UCSD-AML1 (cell line): Measurements from ENCODE around the gene UBE2J2.
"Not testable (repeated sequence)": the region's sequence is repeated elsewhere in the genome, so short reads cannot be mapped to it uniquely, and the experiment has no call there.

ENCODE experiments used
- DNase-seq: peaks from one replicate; lab custom pipeline; 2025; ENCODE audit not compliant: unreplicated experiment; lab: John Stamatoyannopoulos, UW

The UBE2J2 gene

DNA sequence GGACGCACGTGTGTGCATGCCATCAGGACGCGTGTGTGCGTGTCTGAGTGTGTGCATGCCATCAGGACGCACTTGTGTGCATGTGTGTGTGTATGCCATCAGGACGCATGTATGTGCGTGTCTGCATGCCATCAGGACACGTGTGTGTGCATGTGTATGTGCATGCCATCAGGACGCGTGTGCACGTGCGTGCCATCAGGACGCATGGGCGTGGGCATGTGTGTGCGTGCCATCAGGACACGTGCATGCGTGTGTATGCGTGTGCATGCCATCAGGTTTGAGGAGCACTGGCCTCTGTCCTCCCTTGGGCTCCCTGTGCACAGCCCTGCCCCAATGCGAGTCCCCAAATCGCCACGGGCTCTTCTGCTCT, 14.6 kb downstream of the UBE2J2 start:
- DNase-seq, result no peak

DNA sequence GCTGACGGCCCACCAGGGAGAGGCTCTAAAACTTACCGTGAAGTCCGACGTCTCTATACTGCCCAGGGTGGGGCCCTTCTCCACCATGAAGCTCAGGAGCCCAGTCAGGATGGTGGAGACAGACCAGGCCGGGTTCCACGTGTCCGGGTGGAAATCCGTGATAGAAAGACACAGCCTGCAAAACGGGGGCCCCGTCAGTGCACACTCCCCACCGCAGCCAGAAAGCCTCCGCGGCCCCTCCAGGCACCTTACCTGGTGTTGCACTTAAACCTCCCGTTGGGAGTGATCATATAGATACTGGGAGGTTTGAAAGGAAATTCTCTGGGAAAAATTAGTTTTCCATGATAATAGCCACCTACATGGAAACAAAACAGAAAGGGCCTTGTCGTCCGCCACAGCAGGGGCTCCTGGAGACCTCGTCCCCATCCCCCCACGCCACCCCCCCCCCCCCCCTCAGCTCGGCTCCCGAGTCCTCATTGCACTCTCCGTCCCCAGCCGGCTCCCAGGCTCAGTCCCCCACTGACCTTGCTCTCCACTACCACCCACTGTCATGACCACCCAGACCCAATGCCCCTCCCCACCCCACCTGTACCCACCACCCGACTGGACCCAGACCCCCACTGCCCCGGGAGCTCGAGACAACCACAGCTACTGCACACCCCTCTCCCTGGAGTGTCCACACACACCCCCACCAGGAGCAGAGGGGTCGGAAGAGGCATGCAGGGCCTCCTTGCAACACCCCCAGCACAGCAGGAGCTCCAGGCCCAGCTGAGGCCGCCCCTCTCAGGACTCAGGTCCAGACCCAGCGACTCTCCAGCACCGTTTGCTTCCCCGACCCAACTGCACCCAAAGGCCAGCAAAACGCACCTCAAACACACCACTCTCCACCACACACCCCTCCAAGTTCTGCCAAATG, 16.4 kb downstream of the UBE2J2 start:
- DNase-seq, result no peak

DNA sequence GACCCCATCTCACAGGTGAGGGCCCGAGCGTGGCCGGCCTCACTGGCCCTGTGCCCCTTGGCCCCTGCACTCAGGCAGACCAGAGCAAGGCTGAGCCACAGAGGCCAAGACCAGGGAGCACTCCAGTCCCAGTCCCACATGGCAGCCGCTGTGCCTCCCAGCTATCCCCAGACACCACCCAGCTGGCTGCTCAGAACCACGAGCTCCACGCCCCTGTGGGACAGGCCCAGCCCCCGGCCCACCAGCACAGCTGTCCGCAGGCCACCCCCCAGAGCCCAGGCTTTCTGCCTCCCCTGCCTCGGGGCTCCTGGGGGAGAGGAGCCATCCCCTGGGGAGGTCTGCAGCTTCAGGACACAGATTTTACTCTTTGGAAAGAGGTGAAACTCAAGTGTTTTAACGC, 18.0 kb downstream of the UBE2J2 start:
- no peak for DNase-seq

- no peak for DNase-seq
Measured at GRCh38 chr1:1255078-1255477, 18.6 kb downstream of the UBE2J2 start.

GRCh38 chr1:1254667-1254998, 19.0 kb downstream of the UBE2J2 start:
- DNase-seq, result no peak

GRCh38 chr1:1253972-1254666, 19.5 kb downstream of the UBE2J2 start:
- DNase-seq, result no peak

DNA sequence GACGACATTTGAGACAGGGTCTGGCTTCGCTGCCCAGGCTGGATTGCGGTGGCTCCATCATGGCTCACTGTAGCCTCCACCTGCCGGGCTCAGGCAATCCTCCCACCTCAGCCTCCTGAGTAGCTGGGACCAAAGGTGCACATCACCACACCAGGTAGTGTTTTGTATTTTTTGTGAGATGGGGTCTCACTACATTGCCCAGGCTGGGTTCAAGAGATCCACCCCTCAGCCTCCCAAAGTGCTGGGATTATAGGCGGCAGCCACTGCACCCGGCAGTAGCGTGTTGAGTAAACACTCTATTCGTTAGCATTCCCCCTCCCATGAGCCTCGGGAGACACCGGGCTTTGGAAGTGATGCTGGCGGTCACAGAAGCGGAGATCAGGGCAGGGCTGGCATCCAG, 20.3 kb downstream of the UBE2J2 start:
- DNase-seq, result no peak

GRCh38 chr1:1250786-1251284, 22.8 kb downstream of the UBE2J2 start:
- DNase-seq, result peak; percentile 33

DNA sequence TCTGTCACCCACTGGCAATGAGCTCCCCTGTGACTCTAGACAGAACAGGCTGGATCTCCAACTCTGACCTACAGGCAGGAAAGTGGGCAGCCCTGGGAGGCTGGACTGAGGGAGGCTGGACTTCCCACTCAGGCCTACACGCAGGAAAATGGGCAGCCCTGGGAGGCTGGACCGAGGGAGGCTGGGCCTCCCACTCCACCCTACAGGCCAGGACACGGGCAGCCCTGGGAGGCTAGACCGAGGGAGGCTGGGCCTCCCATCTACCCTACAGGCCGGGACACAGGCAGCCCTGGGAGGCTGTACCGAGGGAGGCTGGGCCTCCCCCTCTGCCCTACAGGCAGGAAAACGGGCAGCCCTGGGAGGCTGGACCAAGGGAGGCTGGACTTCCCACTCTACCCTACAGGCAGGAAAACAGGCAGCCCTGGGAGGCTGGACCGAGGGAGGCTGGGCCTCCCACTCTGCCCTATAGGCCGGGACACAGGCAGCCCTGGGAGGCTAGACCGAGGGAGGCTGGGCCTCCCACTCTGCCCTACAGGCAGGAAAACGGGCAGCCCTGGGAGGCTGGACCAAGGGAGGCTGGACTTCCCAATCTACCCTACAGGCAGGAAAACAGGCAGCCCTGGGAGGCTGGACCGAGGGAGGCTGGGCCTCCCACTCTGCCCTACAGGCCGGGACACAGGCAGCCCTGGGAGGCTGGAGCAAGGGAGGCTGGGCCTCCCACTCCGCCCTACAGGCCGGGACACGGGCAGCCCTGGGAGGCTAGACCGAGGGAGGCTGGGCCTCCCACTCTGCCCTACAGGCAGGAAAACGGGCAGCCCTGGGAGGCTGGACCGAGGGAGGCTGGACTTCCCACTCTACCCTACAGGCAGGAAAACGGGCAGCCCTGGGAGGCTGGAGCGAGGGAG, 25.4 kb downstream of the UBE2J2 start:
- not testable (repeated sequence) for DNase-seq

DNA sequence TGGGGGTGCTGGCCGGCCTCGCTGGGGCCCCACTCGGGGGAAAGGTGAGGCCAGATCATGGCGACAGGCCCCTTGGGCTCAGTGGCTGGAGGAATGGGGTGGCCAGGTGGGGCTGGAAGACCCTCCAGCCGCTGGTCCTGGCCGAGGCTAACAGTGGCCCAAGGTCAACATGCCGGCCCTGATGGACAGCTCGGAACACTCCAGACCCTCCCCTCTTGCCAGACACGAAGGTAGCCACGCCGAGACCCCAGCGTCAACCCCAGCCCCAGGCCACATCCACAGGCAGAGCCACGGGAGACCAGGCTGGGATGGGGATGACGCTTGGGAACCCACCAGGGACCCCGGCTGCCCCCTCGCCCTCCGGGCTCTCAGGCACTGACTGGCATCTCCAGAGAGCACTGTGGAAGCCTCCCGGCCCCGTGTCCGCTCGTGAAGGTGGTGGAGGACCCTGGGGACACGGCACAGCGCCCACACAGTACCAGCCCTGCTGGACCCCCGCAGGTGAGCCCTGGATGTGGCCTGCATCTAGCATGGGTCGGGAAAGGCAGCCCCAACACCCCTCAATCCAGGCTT, 26.2 kb downstream of the UBE2J2 start:
- DNase-seq, result no peak

DNA sequence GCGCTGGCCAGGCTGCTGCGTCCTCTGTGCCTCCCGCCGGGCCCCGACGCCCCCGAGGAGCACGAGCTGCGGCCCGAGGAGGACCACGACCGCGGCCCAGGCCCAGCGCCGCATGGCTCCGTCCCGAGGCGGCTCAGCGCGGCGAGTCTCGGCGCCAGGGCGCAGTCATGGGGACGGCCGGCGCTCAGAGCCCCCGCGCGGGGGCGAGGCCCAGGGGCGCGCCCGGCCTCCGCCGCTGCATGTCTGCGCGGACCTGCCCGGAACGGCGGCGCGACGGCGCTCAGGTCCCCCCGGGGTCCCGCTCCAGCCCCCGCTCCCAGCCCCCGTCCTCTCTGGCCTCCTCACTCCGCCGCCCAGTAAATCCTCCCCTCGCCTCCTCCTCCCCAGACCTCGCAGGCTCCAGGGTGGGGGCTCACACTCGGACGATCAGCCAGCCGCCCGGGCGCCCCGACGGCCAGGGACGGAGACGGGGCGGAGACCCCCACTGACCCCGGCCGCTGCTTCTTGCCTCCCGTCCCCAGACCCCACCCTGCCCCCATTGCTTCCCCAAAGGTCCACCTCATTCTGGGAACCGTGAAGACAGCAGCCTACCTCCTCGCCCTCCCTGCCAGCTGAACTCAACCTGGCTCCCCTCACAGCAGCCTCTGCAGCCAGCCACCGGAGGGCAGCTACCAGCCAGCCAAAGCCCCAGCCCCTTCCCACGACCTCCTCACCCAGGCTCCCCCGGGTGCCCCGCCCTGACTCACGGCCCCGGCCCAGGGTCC, 26.9 kb downstream of the UBE2J2 start, which contains the start of gene C1QTNF12:
Gene C1QTNF12, minus strand, starts transcription at position 146 of the 764 bp plus-strand sequence. Its CDS starts 32 bp downstream, at position 114.
- no peak for DNase-seq

DNA sequence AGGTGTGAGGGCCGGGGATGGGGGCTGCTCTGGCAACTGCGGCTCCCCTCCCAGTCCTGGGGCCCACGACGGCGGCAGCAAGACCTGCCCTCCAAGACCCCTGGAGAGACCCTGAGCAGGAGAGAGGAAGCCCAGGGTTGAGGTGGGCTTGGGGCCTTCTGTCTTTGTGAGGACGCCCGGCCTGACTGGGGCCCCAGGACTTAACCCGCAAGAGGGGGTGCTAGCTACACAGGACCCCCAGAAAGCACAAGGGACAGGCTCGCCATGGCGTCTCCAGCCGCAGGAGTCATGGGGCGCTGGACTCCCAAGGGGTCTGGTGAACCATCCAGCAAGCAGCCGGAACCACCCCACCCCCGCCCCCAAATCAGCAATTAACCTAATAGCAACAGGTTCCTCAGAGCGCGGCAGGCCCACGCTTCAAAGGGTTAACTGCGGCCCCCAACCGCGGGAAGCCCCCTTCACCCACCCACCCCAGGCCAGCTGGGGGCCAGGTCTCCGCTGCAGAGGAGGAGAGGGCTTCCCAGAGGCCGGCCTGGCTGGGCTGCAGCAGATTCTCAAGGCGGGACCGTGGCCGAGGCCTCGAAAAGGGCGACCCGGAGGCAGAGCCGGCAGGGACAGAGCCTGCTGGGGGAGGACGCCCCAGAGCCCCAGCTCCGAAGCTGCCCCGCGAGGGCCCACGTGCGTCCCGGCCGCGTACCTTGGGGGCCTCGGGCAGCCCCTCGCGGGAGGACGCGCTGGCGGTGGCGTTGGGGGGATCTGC, 27.7 kb downstream of the UBE2J2 start:
- DNase-seq, result no peak

DNA sequence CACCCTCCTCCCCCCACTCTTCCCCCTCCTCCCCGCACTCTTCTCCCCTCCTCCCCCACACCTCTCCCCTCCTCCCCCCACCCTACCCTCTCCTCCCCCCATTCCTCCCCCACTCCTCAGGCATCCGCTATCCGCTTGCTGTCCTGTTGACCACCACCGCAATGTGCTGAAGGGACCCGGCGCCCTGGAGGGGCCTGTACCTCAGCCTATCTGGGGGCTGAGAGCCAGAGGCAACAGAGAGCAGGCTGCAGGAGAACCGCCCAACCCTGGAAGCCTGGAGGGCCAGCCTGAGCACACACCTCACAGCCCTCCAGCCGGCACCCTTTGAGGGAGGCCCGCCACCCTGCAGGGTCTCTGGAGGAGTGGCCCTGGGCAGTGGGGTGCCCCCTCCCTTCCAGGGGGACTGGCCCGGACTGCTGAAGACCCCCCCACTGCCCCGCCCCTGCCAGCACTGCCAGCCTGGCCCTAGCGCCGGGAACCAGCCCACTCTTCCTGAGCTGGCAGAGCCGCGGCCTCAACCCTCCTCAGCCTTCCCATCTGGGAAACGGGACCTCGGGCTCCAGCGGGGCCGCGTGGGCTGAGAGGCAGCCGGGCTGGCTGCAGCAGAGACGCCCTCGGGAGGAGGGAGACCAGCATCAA, 28.4 kb downstream of the UBE2J2 start:
- DNase-seq, result no peak

- no peak for DNase-seq
Measured at GRCh38 chr1:1244192-1244811, 29.4 kb downstream of the UBE2J2 start.

GRCh38 chr1:1243807-1244191, 29.9 kb downstream of the UBE2J2 start:
- DNase-seq, result no peak

- no peak for DNase-seq
Measured at GRCh38 chr1:1243266-1243660, 30.4 kb downstream of the UBE2J2 start.

DNA sequence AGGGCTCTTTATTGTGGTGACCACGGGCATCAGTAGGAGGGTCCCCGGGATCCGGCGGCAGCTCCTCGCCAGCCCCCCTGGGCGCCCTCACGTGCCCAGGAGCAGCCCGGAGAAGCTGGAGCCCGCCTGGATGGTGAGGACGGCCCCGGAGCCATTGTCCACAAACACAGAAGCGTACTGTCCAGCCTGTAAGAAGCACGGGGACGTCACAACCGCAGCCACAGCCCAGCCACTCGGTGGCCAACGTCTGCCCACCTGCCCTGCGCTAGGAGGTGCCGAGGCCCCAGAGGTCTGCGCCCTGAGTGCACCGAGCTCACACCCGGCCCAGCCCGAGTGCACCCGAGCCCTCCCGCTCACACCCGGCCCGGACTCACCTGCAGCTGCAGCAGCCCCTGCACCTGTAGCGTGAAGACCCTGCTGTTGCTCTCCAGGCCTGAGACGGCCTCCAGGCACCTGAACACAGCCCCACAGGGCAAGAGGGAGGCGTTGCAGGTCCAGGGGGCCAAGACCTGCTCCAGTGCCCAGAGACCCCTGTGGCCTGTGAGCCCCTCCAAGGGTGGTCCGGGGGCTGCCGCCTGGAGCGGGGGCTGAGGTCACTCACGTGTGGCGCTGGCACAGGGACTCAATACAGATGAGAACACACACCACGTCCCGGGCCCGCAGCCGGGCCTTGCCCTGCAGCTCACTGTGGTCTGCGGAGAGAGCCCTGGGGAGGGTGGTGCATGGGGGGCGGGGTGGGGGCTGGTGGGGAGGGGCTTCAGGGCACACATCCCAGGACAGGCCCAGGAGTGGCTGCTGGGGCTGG, 31.0 kb downstream of the UBE2J2 start:
- no peak for DNase-seq
